Activated naive CD8-positive, alpha-beta T cell treated with anti-CD3 and anti-CD28 coated beads, Interleukin-2, amount 10 ng/mL, durations not matched to agents 7 days and 5 days (primary cell): Measurements from ENCODE around the gene FNBP1. TPM values are rescaled to one million over a fixed set of nuclear protein-coding genes. Genes with fewer than 3 reads are reported as not detected.
A peak's percentile ranks its signal among the peaks of the same experiment; 100 is the strongest.

Experiments used
- ATAC-seq: fragments of 150-1000 bp; cut with Tn5 transposase; one replicate; pipeline ENCODE4 v1.10.0; 2021; ENCODE audit warnings: low read depth, moderate library complexity
- POLR2A ChIA-PET: fragments of 350-600 bp; sonication (Branson Sonifier 250); formaldehyde crosslinking; loops from one replicate; lab custom pipeline; 2021; ENCODE audit warnings: antibody characterized with exemption; lab: Charles Lee
- DNase-seq: peaks from one replicate; pipeline ENCODE4 v3.0.0; 2021
- H3K27ac Mint-ChIP-seq: one replicate; pipeline ENCODE4 v1.8.0; 2022; ENCODE audit warnings: mild to moderate bottlenecking, mixed read lengths
- H3K27me3 Mint-ChIP-seq: one replicate; pipeline ENCODE4 v1.8.0; 2022; ENCODE audit warnings: mild to moderate bottlenecking, moderate library complexity, mixed read lengths
- H3K36me3 Mint-ChIP-seq: one replicate; pipeline ENCODE4 v1.8.0; 2021; ENCODE audit warnings: mild to moderate bottlenecking, mixed read lengths
- H3K4me1 Mint-ChIP-seq: one replicate; pipeline ENCODE4 v1.8.0; 2021; ENCODE audit warnings: mixed read lengths
- H3K4me3 Mint-ChIP-seq: one replicate; pipeline ENCODE4 v1.8.0; 2022; ENCODE audit warnings: mild to moderate bottlenecking, moderate library complexity, mixed read lengths
- H3K9me3 Mint-ChIP-seq: one replicate; pipeline ENCODE4 v1.8.0; 2021; ENCODE audit warnings: mixed read lengths
- total RNA-seq, 2 experiments: library from RNA; stranded (reverse); gene quantifications; one replicate each; pipeline ENCODE4 v1.2.3, GENCODE V29; 2021

FNBP1 gene
- total RNA-seq, 2 experiments from 2014 or later, result 191 to 194 TPM

DNA sequence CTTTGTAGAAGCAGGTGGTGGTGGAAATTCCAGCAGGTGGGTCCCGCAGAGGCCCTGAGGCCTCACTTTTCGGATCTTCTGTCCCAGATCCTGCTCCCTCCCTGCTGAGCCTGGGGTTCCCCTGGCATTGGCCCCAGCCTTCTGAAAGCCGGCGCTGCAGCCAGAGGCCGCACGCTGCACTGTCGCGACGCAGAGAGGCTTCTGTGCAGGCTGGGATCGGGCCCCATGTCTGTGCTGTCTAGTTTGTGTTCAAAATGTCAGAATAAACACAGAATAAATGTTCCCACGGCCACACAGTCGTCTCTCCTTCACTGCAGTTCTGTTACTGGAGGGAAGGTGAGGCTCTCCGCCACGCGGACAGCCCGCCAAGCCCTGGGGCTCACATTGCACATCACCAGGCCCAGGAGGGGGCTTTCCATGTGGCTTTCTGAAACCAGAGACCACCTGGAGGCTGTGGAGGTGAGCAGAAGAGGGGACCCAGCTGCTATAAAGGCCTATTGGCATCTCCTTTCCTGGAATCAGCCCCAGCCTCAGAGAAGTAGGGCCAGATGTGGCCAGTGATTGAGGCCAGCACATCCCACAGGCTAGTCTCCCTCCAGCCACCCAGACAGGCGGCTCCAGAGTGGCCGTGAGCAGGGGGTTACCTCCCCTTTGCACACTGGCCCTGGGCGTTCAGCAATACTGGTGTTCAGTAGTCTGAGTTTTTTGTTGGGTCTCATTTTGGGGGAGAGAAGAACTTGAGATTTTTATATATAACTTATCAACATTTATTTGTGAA is 161.3 kb downstream of the FNBP1 start:
- no peak for ATAC-seq
- Mint-ChIP-seq H3K27me3 (no peaks in the 10 kb centered on the region), H3K36me3 (peaks cover 7% of the 10 kb centered on the region), H3K4me3 (no peak overlapping the region), H3K4me1 (peaks cover 22% of the 10 kb centered on the region), H3K9me3 (no peaks in the 10 kb centered on the region), H3K27ac (no peak overlapping the region)
- POLR2A ChIA-PET, result interaction anchor here (0.6 to 10.9 kb wide), 3 partner anchors 8 to 1562 kb away, joined by 3 to 173 read pairs (median 4); no protein-coding TSS in a partner anchor
- DNase-seq, result no peak

DNA sequence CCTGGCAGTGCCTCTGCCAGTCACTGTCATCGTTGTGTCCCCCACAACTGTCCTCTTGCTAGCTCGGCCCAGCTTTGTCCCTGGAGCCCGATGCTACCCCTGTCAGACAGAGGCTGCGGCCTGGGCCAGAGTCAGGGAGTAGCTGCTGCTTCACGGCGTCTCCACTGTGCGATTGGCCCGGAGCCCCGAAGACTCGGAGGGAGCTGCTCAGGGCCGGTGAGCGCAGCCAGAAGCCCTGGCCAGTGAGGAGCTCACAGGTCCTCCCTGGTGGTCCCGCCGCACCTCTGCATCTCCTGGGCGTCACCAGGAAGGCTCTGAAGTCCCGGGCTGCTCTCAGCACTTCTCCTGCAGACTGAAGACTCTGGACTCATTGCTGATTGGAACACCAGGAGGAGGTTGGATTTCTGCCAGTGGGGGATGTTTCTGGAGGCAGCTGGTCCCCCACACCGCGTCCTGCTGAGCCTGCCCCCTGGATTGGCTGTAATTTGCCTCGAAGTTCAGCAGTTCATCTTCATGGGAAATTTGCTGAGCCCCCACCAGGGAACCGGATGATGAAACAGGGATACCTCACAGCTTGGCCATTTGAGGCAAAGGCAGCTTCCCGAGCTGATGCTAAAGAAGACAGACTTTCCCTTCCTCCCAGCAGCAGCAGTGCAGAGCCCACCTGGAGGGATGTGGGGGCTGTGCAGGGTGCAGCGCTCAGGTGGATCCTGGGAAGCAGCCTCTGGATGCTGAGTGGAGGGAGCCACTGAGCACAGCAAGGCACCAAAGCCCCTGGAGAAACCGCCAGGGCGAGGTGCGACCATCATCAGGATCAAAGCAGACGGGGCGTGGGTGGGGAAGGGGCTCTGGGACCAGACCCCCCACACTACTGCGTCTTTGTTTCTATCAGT is 162.1 kb downstream of the FNBP1 start:
- H3K27me3 Mint-ChIP-seq, result no peaks in the 10 kb centered on the region
- H3K27ac Mint-ChIP-seq, result no peak overlapping the region
- POLR2A ChIA-PET, result interaction anchor here (0.6 kb wide), 1 partner anchor 1561 kb away, joined by 4 read pairs; no protein-coding TSS in a partner anchor
- ATAC-seq (no peak), DNase-seq (no peak)
- peaks cover 7% of the 10 kb centered on the region for H3K36me3 Mint-ChIP-seq
- peaks cover 20% of the 10 kb centered on the region for H3K4me1 Mint-ChIP-seq
- H3K9me3 Mint-ChIP-seq, result no peaks in the 10 kb centered on the region
- no peak overlapping the region for H3K4me3 Mint-ChIP-seq

DNA sequence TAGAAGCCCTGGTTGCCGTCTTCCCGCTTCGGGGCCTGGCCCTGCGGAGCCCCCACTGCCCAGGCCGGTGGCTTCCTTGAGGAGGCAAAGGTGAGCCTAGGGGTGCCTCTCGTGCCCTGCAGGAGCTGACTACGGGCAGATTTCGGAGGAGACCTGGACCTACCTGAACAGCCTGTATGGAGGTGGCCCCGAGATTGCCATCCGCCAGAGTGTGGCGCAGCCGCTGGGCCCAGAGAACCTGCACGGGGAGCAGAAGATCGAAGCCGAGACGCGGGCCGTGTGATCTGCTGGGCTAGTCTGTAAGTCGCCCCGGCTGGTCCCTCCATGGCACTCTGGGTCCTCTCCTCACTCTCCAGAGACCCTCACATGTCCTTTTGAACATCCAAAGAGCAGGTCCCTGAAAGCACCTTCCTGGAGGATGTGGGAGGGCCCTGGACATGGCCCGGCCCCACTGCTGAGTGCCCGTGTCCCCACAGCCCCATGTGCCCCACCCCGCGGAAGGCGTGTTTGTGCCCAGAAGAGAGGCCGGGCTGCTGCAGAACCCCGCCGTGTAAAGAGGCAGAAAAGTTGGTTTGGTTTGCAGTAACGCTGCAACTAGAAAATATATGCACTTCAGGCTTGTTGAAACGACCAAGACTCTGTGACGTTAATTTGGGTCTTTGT is 162.9 kb downstream of the FNBP1 start:
- POLR2A ChIA-PET, result no interaction called here
- Mint-ChIP-seq H3K9me3 (no peaks in the 10 kb centered on the region), H3K27me3 (no peaks in the 10 kb centered on the region), H3K36me3 (peaks cover 7% of the 10 kb centered on the region), H3K4me1 (peaks cover 16% of the 10 kb centered on the region), H3K27ac (no peak overlapping the region), H3K4me3 (no peak overlapping the region)
- DNase-seq (no peak), ATAC-seq (no peak)

DNA sequence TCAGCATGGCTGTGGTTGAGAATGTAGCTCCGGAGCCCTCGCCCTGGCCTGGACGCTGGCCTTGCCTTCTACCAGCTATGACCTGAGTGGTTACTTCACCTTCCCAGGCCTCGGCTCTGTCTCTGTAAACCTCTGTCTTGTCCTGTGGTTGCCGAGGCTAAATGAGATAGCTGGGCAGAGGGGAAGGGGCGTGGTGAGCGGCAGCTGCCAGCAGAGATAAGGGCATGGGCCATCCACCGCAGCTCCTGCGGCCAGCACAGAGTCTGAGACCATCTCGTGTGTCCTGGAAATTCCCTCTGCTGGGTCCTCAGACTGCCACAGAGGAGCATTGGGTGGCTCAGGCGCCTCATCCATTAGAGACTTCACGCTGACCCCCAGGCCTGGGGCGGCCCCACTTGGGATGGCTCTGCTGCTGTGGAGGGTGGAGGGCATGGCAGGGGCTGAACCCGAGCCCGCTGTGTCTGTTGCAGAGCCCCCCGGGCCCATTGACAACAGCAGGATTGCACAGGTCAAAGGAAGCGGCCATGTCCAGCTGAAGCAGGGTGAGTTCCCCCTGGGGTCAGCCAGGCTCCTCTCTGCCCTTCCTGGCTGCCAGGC is 163.8 kb downstream of the FNBP1 start:
- ATAC-seq, result no peak
- no peak overlapping the region for H3K4me3 Mint-ChIP-seq
- H3K27me3 Mint-ChIP-seq, result no peaks in the 10 kb centered on the region

DNA sequence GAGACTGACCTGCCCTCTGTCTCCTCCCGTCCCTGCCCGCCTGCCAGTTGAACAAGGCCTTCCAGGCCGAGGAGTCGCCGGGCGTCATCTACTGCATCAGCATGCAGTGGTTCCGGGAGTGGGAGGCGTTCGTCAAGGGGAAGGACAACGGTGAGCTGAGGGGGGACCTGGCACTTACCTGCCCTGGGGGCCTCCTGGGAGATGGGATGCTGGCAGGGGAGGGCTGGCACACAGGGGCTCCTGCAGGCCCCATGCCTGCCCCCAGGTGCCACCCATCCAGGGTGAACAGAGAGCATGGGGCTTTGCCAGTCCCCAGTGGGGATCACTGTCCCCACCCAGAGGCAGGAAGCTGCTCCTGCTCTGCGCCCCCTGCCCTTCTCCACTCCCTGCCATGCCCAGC is 164.7 kb downstream of the FNBP1 start:
- POLR2A ChIA-PET, result interaction anchor here (0.8 to 1.3 kb wide), 3 partner anchors 12 to 60 kb away, joined by 3 to 4 read pairs (median 3); partner anchors contain the start of gene C9orf78
- no peak for ATAC-seq
- Mint-ChIP-seq H3K4me1 (peaks cover 9% of the 10 kb centered on the region), H3K4me3 (no peak overlapping the region), H3K27ac (peak overlapping the region; percentile 25), H3K36me3 (peaks cover 10% of the 10 kb centered on the region), H3K27me3 (no peaks in the 10 kb centered on the region), H3K9me3 (no peaks in the 10 kb centered on the region)
- no peak for DNase-seq

More for the DNA sequence above, 163.8 kb downstream of the FNBP1 start:
- POLR2A ChIA-PET, result interaction anchor here (0.8 to 1.1 kb wide), 2 partner anchors 13 to 44 kb away, joined by 3 to 4 read pairs; partner anchors contain the start of gene C9orf78
- Mint-ChIP-seq H3K4me1 (peaks cover 10% of the 10 kb centered on the region), H3K27ac (peak overlapping the region; percentile 16), H3K36me3 (peaks cover 7% of the 10 kb centered on the region), H3K9me3 (no peaks in the 10 kb centered on the region)
- no peak for DNase-seq

DNA sequence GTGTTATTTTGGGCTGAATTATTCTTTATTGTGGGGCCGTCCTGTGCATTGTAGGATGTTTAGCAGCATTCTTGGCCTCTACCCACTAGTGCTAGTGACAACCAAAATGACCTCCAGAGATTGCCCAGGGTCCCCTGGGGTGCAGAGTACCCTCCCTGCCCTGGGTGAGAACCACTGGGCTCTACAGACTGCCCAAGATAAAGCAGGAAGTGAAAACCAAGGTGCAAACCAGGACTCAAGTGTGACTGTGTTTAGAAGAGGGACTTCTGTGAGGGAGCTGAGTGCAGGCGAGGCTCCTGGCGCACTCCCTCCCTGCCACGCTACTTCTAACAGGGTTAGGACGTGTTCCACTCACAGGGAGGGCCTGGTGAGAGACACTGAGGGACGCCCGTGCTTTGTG is 166.2 kb downstream of the FNBP1 start:
- Mint-ChIP-seq H3K4me1 (peaks cover 15% of the 10 kb centered on the region), H3K27me3 (no peaks in the 10 kb centered on the region), H3K27ac (peak overlapping the region; percentile 81), H3K4me3 (no peak overlapping the region), H3K36me3 (peaks cover 16% of the 10 kb centered on the region), H3K9me3 (no peaks in the 10 kb centered on the region)
- POLR2A ChIA-PET, result interaction anchor here (1.0 to 1.3 kb wide), 2 partner anchors 10 to 58 kb away, joined by 3 read pairs; no protein-coding TSS in a partner anchor
- ATAC-seq (peak; percentile 21), DNase-seq (no peak)

DNA sequence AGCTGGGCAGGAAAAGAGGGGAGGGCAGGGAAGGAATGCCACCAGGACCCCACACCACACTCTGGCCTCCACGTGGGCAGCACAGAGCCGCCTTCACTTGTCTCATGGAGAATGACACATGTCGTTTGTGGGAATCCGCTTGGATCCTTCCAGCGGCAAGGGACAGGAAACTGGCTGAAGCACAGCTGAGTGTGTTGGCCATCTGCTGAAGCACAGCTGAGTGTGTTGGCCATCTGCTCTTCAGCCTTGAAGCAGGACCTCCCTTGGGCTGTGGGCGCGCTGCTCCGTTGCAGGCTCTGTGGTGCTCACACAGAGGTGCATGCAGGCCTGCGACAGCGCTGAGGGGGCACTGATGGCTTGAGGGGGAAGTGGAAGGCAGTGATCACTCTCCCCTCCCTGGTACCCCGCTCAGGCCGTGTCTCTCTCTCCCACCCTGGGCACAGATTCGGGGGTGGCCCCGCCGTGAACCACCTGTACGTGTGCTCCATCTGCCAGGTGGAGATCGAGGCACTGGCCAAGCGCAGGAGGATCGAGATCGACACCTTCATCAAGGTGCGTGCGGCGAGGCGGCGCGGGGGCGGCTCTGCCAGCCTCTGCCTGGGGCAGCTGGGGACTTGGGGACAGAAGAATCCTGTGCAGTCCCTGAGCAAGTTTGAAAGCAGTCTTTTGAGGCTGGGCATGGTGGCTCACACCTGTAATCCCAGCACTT is 167.1 kb downstream of the FNBP1 start:
- no peaks in the 10 kb centered on the region for H3K27me3 Mint-ChIP-seq
- no peaks in the 10 kb centered on the region for H3K9me3 Mint-ChIP-seq
- ATAC-seq (no peak), DNase-seq (no peak)
- H3K27ac Mint-ChIP-seq, result peak overlapping the region; percentile 34
- H3K36me3 Mint-ChIP-seq, result peaks cover 24% of the 10 kb centered on the region
- peaks cover 18% of the 10 kb centered on the region for H3K4me1 Mint-ChIP-seq
- no peak overlapping the region for H3K4me3 Mint-ChIP-seq
- POLR2A ChIA-PET, result interaction anchor here (1.0 kb wide), 1 partner anchor 11 kb away, joined by 3 read pairs; no protein-coding TSS in a partner anchor

DNA sequence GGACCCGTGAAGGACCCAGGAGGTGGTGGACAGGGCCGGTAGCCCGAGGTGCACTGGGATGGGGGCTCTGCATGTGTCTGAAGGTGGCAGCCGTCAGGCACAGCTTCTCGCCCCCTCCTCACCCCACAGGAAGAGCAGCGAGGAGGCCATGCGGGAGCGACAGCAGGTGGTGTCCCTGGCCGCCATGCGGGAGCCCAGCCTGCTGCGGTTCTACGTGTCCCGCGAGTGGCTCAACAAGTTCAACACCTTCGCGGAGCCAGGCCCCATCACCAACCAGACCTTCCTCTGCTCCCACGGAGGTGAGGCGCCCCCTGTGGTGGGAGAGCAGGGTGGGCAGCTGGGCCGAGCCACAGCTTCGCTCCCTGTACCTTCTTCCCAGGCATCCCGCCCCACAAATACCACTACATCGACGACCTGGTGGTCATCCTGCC is 167.8 kb downstream of the FNBP1 start:
- peaks cover 23% of the 10 kb centered on the region for H3K4me1 Mint-ChIP-seq
- no peak overlapping the region for H3K27ac Mint-ChIP-seq
- POLR2A ChIA-PET, result no interaction called here
- no peak for DNase-seq
- H3K27me3 Mint-ChIP-seq, result no peaks in the 10 kb centered on the region
- no peak overlapping the region for H3K4me3 Mint-ChIP-seq
- no peaks in the 10 kb centered on the region for H3K9me3 Mint-ChIP-seq
- H3K36me3 Mint-ChIP-seq, result peaks cover 25% of the 10 kb centered on the region
- no peak for ATAC-seq

DNA sequence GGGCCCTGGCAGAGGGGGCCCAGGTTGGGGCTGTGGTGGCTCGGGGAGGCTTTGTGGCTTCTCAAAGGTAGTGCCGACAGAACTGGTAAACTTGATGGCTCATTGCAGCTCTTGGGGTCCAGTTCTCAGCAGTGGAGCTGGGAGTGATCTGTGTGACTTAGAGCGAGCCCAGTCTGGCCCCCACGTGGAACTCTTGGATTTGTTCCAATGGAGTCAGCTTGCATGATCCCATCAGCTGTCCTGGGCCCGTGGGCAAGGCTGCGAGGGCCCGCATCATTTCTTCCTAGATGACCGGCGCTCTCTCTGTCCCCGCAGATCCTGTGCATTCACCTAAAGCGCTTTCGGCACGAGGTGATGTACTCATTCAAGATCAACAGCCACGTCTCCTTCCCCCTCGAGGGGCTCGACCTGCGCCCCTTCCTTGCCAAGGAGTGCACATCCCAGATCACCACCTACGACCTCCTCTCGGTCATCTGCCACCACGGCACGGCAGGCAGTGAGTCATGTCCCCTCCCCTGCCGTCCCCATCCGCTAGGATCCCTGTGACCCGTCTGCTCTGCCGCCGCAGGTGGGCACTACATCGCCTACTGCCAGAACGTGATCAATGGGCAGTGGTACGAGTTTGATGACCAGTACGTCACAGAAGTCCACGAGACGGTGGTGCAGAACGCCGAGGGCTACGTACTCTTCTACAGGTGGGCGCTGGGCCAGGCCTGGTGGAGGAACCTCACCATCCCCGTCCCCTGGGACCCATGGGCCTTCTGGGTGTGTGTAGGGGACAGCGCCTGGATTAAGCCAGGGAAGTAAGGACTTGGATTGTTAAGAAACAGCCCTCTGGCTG is 168.5 kb downstream of the FNBP1 start:
- DNase-seq, result no peak
- POLR2A ChIA-PET, result interaction anchor here (0.7 kb wide), 1 partner anchor 9 kb away, joined by 3 read pairs; no protein-coding TSS in a partner anchor
- H3K4me1 Mint-ChIP-seq, result peaks cover 27% of the 10 kb centered on the region

DNA sequence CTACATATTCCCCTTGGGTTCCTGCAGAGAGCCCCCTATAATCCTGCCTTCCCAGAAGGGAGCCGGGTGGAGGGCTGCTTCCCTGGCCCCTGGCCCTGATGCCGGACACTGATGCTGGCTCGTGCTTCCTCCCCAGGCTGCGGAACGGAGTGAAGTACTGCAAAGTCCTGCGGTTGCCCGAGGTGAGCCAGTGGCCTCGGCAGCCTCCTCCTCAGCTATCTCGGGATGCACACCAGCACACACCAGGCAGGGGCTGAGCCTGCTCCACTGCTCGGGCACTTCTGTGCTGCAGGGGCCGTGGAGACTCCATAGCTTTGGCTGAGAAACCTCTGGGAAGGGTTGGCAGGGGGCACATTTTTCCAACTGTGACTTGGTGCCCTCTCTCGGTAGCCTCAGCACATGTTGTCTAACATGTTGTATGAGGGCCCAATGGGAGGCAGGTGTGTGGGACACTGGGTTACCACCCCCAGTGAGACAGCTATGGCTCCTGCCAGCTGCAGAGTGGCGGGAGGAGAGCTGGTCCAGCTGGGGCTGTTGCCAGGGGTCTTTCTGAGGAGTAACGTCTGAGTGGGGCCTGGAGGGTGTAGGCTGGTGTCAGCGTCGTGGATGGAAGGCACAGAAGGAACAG is 169.3 kb downstream of the FNBP1 start:
- peaks cover 26% of the 10 kb centered on the region for H3K36me3 Mint-ChIP-seq
- peaks cover 30% of the 10 kb centered on the region for H3K4me1 Mint-ChIP-seq
- H3K9me3 Mint-ChIP-seq, result no peaks in the 10 kb centered on the region
- no peaks in the 10 kb centered on the region for H3K27me3 Mint-ChIP-seq
- no peak for ATAC-seq
- no peak overlapping the region for H3K4me3 Mint-ChIP-seq
- H3K27ac Mint-ChIP-seq, result peak overlapping the region; percentile 79
- POLR2A ChIA-PET, result interaction anchor here (0.7 to 1.1 kb wide), 3 partner anchors 8 to 157 kb away, joined by 3 read pairs; no protein-coding TSS in a partner anchor
- DNase-seq, result no peak

More for the DNA sequence above, 168.5 kb downstream of the FNBP1 start:
- Mint-ChIP-seq H3K36me3 (peaks cover 25% of the 10 kb centered on the region), H3K27ac (no peak overlapping the region), H3K27me3 (no peaks in the 10 kb centered on the region), H3K9me3 (no peaks in the 10 kb centered on the region), H3K4me3 (no peak overlapping the region)
- ATAC-seq, result no peak

DNA sequence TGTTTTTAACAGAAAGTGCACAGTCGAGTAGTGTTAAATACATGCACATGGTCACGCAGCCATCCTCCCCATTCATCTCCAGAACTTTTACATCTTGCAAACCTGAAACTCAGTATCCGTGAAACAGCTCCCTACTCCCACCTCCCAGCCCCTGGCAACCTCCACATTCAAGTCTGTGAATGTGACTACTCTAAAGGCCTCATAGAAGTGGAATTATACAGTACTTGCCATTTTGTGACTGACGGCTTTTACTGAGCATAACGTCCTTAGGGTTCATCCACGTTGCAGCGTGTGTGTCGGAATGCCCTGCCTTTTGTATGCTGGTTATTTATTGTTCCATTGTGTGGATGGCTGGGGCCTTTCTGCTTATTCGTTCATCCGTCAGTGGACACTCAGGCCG is 171.9 kb downstream of the FNBP1 start:
- H3K36me3 Mint-ChIP-seq, result peaks cover 32% of the 10 kb centered on the region
- no peaks in the 10 kb centered on the region for H3K9me3 Mint-ChIP-seq
- H3K4me1 Mint-ChIP-seq, result peaks cover 44% of the 10 kb centered on the region
- DNase-seq (no peak), ATAC-seq (no peak)
- H3K27ac Mint-ChIP-seq, result peak overlapping the region; percentile 90
- H3K4me3 Mint-ChIP-seq, result peak overlapping the region; percentile 8
- POLR2A ChIA-PET, result interaction anchor here (8.9 to 12.4 kb wide), 2 partner anchors 16 to 35 kb away, joined by 96 to 173 read pairs; partner anchors contain the start of genes C9orf78 and USP20
- H3K27me3 Mint-ChIP-seq, result no peaks in the 10 kb centered on the region
